HUES64 (cell line): Measurements from ENCODE around the gene SOST.

Experiments
- H3K27ac ChIP-seq: 2 replicates; pipeline ENCODE4 v1.7.0; 2013; ENCODE audit warnings: low read depth, low read length, inconsistent platforms
- H3K27me3 ChIP-seq: 2 replicates; pipeline ENCODE4 v1.6.1; 2013; ENCODE audit warnings: mild to moderate bottlenecking, low read length; ENCODE audit not compliant: insufficient read depth
- H3K36me3 ChIP-seq: 2 replicates; pipeline ENCODE4 v1.6.1; 2013; ENCODE audit warnings: mild to moderate bottlenecking, low read length; ENCODE audit not compliant: insufficient read depth
- H3K4me1 ChIP-seq: 2 replicates; pipeline ENCODE4 v1.6.1; 2013; ENCODE audit warnings: mild to moderate bottlenecking, low read length, moderate library complexity; ENCODE audit not compliant: insufficient read depth
- H3K4me3 ChIP-seq: 2 replicates; pipeline ENCODE4 v1.5.1; 2013; ENCODE audit warnings: mild to moderate bottlenecking, low read length, moderate library complexity
- H3K9ac ChIP-seq: 2 replicates; pipeline ENCODE4 v1.6.1; 2013; ENCODE audit warnings: mild to moderate bottlenecking, low read depth, low read length
- H3K9me3 ChIP-seq: 2 replicates; pipeline ENCODE4 v1.6.1; 2013; ENCODE audit warnings: low read depth, low read length; ENCODE audit not compliant: insufficient read depth
- WGBS: fragments of 150-250, 120-280 bp; methylation state at CpG from one replicate; pipeline ENCODE4 v1.1.7; 2013; ENCODE audit warnings: missing lambda C conversion rate; 5-methylcytosine and 5-hydroxymethylcytosine counted together

The SOST gene

DNA sequence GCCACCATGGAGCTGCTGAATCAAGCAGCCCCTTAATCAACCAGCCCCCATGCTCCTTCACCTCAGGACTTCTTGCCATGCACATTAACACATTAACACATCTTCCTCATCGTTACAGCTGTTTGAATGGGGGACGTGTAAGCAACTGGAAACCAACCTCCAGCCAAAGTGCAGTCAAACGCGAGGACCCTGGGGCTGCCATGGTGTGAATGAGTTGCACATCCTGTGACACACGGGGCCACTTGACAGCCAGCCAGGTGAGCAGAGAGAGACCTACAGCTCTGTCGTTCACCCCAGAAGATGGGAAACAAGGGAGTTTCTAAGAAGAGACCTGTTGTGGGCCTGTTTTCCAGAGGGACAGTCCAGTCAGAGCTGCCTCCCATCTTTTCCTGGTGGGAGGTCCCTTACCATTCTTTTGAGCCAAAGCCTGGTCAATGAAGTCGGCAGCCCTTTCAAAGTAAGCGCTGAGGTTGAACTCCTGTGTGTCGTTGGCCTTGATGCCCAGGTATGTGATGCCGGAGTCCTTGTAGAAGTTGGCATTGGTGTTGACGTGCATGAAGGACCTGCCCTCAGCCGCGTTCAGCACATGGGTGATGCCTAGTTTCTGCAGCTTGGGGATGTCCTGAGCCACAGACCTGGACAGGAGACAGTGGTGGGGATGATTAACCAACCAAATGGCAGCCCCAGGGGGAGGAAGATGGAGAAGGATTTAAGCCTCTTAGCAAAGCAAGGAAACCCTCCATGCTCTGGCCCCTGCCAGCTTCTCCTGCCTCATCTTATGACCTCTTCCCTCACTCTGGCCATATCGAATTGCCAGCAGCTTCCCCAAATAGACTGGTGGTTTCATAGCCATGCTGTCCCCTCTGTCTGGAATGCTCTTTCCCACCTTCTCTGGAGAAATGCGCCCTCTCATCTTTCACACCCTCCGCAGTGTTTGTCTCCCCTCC is 16.0 kb upstream of the SOST start:
- 94% methylated on average over 16 of the region's 16 CpGs for WGBS
- H3K4me3 ChIP-seq: no peak overlapping the region
- peaks cover 53% of the 10 kb centered on the region for H3K36me3 ChIP-seq
- no peak overlapping the region for H3K9ac ChIP-seq
- no peaks in the 10 kb centered on the region for H3K9me3 ChIP-seq
- no peak overlapping the region for H3K27ac ChIP-seq
- peaks cover 3% of the 10 kb centered on the region; the same call in 1 of the 2 replicates for H3K4me1 ChIP-seq
- H3K27me3 ChIP-seq: peaks cover 6% of the 10 kb centered on the region; the same call in 1 of the 2 replicates

DNA sequence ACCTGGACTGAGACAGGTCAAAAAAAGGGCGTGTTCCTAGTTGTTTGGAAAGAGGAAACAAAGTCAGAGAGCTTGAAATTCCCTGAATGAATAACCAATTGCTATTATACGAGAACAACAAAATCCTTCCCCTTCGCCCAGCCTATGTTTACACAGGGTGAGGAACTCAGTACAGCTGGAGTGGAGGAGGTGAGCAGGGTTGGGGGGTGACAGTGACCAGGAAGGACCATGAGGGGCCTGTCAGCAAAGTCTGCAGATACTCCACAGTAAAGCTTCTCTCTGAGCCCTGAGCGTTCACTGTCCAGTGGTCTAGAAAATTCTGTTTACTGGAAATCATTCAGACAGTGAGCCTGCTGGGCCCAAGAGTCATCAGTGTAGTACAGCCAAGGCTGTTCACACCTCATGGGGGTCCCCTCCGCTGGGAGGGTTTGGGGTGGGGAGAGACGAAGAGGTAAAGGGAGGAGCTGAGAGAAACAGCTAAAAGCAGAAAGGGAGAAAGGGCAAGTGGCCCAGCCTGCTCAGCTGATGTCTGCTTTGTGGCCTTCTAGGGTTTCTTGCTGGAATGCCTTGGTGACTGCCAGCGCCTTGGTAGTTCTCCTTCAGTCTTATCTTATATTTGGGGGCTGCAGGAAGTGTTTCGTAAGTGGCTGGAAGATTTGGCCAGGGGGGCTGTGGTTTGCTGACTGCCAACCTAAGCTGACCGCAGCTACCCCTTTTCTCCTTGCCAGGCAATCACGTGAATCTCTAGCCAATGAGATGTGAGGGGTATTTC is 14.5 kb upstream of the SOST start:
- H3K27ac ChIP-seq: no peak overlapping the region
- H3K4me1 ChIP-seq: no peaks in the 10 kb centered on the region
- no peaks in the 10 kb centered on the region for H3K9me3 ChIP-seq
- no peaks in the 10 kb centered on the region for H3K27me3 ChIP-seq
- H3K4me3 ChIP-seq: no peak overlapping the region
- H3K9ac ChIP-seq: no peak overlapping the region
- peaks cover 65% of the 10 kb centered on the region for H3K36me3 ChIP-seq
- WGBS: 90% methylated on average over 8 of the region's 10 CpGs

DNA sequence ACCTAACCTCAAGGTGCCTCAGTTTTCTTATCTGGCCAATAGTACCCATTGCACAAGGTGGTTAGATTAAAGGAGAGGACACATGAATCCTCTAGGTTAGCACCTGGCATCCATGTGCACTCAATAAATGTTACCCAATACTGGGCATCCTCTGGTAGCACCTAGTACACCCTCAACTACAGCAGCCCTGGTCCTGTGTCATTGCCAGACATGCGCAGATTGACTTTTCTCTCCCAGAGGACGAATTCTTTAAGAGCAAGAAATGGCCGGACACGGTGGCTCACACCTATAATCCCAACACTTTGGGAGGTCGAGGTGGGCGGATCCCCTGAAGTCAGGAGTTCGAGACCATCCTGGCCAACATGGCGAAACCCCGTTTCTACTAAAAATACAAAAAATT is 12.9 kb upstream of the SOST start:
- Histone ChIP-seq H3K9me3 (no peaks in the 10 kb centered on the region), H3K4me3 (no peak overlapping the region), H3K9ac (no peak overlapping the region), H3K4me1 (no peaks in the 10 kb centered on the region), H3K36me3 (peaks cover 61% of the 10 kb centered on the region), H3K27me3 (no peaks in the 10 kb centered on the region), H3K27ac (no peak overlapping the region)
- 88% methylated on average over 9 of the region's 9 CpGs for WGBS

DNA sequence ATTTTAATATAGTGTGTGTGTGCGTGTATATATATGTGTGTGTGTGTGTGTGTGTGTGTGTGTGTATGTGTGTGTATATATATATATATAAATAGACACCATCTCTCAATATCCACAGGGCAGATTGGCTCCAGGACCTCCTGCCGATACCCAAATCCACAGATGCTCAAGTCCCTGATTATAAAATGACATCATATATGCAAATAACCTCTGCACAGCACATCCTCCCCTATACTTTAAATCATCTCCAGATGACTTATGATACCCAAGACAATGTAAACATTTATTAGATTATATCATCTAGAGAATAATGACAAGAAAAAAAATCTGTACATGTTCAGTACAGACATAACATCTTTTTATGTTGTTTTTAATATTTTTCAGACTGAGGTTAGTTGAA is 12.4 kb upstream of the SOST start:
- whole genome bisulfite sequencing: 97% methylated on average over 1 of the region's 2 CpGs
- Histone ChIP-seq H3K27ac (no peak overlapping the region), H3K4me3 (no peak overlapping the region), H3K27me3 (no peaks in the 10 kb centered on the region), H3K9me3 (no peaks in the 10 kb centered on the region), H3K36me3 (peaks cover 60% of the 10 kb centered on the region), H3K4me1 (no peaks in the 10 kb centered on the region), H3K9ac (no peak overlapping the region)

DNA sequence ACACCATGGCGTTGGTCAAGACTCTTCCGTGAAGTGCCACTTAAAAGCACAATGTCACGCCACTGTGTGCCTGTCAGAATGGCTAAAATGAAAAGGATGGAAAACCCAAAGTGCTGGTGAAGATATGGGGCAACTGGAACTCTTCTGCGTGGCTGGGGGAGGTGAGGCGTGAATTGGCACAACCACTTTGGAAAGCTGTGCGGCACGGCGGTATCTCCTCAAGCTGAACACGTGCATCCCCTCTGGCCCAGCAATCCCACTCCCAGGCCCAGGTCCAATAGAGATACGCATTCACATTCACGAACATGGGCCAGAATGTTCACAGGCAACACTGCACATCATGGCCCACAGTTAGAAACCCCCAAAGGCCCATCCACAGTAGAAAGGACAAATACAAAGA is 11.3 kb upstream of the SOST start:
- Histone ChIP-seq H3K4me3 (no peak overlapping the region), H3K9me3 (no peaks in the 10 kb centered on the region), H3K4me1 (no peaks in the 10 kb centered on the region), H3K9ac (no peak overlapping the region), H3K27ac (no peak overlapping the region), H3K27me3 (no peaks in the 10 kb centered on the region), H3K36me3 (peaks cover 55% of the 10 kb centered on the region)
- 96% methylated on average over 11 of the region's 11 CpGs for WGBS

DNA sequence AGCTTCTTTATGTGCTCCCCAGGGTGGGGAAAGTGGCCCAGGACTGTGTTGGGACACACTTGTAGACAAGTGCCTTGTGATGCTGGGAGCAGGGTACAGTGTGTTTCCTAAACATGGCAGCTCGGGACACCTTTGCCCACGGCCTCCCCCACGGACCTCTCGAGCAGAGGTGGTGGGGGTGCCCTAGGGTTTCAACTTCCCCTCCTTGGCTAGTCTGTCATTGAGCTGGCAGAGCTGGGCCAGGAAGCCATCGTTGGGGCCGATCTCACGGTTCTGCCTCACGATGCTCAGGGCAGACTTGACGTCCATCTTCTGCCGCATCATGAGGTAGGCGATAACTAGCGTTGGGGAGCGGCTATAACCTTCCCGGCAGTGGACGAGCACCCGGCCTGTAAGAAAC is 10.8 kb upstream of the SOST start:
- Histone ChIP-seq H3K36me3 (peaks cover 51% of the 10 kb centered on the region), H3K4me3 (no peak overlapping the region), H3K27ac (no peak overlapping the region), H3K4me1 (no peaks in the 10 kb centered on the region), H3K27me3 (no peaks in the 10 kb centered on the region), H3K9me3 (no peaks in the 10 kb centered on the region), H3K9ac (no peak overlapping the region)
- WGBS: 96% methylated on average over 16 of the region's 16 CpGs

DNA sequence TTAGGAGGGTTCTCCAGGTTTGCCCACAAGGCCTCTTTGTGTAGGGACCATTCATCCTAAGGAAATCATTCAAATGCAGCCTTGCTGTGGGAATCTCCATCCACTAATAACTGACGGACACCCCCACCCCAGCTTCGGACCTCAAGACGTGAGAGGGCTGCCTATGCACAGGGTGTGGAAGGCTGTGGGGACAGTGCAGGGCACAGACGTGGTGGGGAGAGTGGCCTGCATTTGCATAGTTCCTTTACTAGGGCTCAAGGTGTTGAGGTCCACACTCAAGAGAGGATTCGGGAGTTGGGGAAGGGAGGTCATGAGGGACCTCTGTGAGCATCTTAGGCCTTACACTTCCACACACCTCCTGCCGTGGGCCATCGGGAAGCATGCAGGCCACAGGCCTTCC is 10.4 kb upstream of the SOST start:
- no peaks in the 10 kb centered on the region for H3K27me3 ChIP-seq
- no peaks in the 10 kb centered on the region for H3K4me1 ChIP-seq
- 95% methylated on average over 7 of the region's 7 CpGs for WGBS
- no peak overlapping the region for H3K4me3 ChIP-seq
- H3K27ac ChIP-seq: no peak overlapping the region
- peaks cover 46% of the 10 kb centered on the region for H3K36me3 ChIP-seq
- no peaks in the 10 kb centered on the region for H3K9me3 ChIP-seq
- H3K9ac ChIP-seq: no peak overlapping the region

DNA sequence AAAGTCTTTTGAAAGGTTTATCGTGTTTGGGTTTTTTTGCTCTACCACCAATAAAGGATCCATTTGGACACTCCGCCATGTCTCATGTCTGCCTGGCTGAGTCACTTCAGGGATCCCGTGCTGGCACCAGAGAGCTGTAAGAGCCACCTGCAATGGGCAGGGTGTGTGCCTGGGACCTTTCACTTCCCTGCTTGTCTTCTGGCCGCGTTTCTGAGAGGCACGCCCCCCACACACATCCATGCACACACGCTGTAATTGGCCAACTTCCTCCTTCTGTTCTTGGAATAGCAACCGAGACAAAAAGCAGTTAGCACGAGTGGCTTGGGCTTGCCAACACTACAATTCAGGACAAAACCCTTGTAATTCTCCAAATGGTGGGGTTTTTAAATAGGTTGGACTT is 9.8 kb upstream of the SOST start:
- H3K36me3 ChIP-seq: peaks cover 44% of the 10 kb centered on the region
- no peaks in the 10 kb centered on the region for H3K9me3 ChIP-seq
- no peak overlapping the region for H3K4me3 ChIP-seq
- no peak overlapping the region for H3K27ac ChIP-seq
- 87% methylated on average over 9 of the region's 9 CpGs for WGBS
- no peaks in the 10 kb centered on the region for H3K4me1 ChIP-seq
- H3K9ac ChIP-seq: no peak overlapping the region
- no peaks in the 10 kb centered on the region for H3K27me3 ChIP-seq

DNA sequence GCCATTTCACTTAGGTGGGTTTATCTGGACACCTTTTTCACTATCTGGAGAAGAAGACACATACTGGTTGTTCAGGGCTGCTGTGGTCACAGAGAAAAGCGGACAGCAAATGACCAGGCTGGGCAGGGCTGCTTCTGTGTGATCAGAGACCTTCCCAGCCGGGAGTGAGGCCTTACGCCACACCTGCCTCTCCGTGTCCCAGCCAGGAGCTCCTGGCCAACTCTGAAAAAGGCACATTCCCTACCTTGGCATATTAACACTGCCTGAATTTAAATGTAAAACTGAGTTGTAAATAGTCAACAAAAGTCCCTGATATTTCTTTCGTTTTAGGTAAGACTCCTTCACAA is 9.1 kb upstream of the SOST start:
- Histone ChIP-seq H3K9me3 (no peaks in the 10 kb centered on the region), H3K9ac (no peak overlapping the region), H3K4me3 (no peak overlapping the region), H3K27ac (no peak overlapping the region), H3K4me1 (no peaks in the 10 kb centered on the region), H3K36me3 (peaks cover 37% of the 10 kb centered on the region), H3K27me3 (no peaks in the 10 kb centered on the region)
- 92% methylated on average over 5 of the region's 5 CpGs for WGBS

DNA sequence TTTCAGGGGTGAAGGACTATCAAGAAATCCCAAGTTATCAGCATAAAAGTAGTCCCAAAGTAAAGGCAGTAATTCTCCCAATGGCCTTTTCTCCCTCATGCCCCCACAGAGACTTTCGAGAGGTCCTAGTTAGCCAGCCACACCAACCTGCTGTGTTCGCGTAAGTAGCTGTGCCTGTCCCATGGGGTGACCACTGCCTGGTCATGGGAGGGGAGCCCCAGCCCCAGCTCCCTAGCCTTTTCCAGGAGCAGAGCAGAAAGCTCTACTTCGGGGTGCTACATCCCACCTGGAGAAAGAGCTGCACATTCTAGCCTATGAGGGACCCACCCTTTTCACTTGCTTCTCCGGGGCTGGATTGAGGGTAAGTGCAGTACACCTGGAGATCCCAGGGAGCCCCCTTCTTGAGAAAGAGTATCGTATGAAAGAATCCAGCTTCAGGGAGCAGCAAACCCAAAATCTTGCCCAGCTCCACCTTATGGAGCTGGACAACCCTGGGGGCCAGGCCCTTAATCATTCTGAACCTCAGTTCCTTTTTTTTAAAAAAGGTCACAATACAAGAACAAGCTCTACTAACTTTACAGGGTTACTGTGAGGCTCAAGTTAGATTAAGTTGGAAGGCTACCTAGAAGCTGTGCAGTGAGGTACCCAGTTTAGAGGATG is 8.6 kb upstream of the SOST start:
- no peaks in the 10 kb centered on the region for H3K27me3 ChIP-seq
- no peaks in the 10 kb centered on the region for H3K9me3 ChIP-seq
- no peak overlapping the region for H3K9ac ChIP-seq
- peaks cover 32% of the 10 kb centered on the region for H3K36me3 ChIP-seq
- H3K4me1 ChIP-seq: no peaks in the 10 kb centered on the region
- no peak overlapping the region for H3K27ac ChIP-seq
- 93% methylated on average over 6 of the region's 6 CpGs for WGBS
- no peak overlapping the region for H3K4me3 ChIP-seq

DNA sequence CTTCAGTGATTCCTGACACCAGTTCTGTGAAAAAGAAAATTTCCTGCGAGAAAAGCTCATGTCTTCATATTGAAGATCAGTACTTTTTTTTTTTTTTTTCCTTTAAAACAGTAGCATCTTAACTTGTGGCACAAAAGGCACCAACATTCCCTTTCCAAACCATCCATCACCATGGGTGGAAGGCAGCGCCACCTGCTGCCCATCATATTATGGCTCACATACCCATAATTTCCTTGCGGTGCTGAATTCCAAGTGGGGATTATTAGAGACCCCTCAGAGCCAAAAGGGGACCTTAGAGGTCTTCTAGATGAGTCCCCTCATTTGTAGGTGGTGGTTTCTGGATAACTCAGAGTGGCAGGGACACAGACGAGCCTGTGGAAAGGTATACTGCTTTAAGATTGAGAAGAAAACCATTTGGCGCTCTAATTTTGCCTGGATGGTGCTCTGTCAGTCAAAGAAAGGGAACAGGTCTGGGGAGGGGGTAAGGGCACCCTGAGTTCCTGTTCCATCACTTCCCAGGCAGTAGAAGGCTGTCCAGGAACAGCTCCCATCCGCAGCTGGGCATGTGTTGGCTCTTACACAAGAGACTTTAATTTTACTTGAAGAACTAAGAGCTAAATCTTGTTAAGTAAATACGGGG is 7.9 kb upstream of the SOST start:
- Histone ChIP-seq H3K36me3 (peaks cover 27% of the 10 kb centered on the region), H3K4me3 (no peak overlapping the region), H3K27me3 (no peaks in the 10 kb centered on the region), H3K9me3 (no peaks in the 10 kb centered on the region), H3K4me1 (no peaks in the 10 kb centered on the region), H3K27ac (no peak overlapping the region), H3K9ac (no peak overlapping the region)
- 60% methylated on average over 7 of the region's 7 CpGs for WGBS
